ENCODE measurements around the gene SGSH.

The SGSH gene

DNA sequence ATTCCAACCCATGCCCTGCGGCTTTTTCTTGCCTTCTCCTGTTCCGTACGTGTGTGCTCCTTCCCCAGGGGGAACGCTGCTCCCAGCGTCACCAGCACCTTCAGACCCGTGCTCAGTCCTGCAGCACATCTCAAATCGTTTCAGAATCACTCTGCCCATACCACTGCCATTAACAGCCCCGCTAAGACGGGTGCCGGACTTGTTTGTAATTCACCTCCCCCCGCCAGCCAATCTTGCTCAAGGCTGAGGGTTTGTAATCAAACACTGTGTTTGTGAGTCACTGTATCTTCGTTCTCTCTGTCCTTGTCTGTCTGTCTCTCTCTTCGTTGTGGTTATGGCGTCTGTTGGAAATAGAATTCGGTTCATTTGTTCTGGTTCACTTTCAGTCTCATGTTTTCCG lies 33.0 kb downstream of the SGSH start:
- no peak overlapping the region for H3K4me2 ChIP-seq (ENCODE audit: low read length)
- H2AFZ ChIP-seq (ENCODE audit: low read length), result no peak overlapping the region
- no peak overlapping the region for H3K27ac ChIP-seq (ENCODE audit: low read depth, low read length, poor library complexity, severe bottlenecking)

GRCh38 chr17:80185968-80186367 lies 34.2 kb downstream of the SGSH start:
- Histone ChIP-seq H3K4me1 (ENCODE audit: insufficient read depth, low read length, severe bottlenecking) (no peaks in the 10 kb centered on the region), H3K4me2 (ENCODE audit: low read length) (no peak overlapping the region), H3K9me2 (ENCODE audit: low read depth, low read length) (no peaks in the 10 kb centered on the region), H3K36me3 (ENCODE audit: insufficient read depth, low read length) (no peaks in the 10 kb centered on the region), H3K27ac (ENCODE audit: low read depth, low read length, poor library complexity, severe bottlenecking) (no peak overlapping the region), H3K27me3 (ENCODE audit: insufficient read depth, low read length) (peaks cover 10% of the 10 kb centered on the region), H2AFZ (ENCODE audit: low read length) (no peak overlapping the region), H3K9ac (ENCODE audit: low read length) (no peak overlapping the region), H3K79me2 (ENCODE audit: insufficient read depth, low read length) (no peaks in the 10 kb centered on the region), H3K9me3 (ENCODE audit: low read length) (no peaks in the 10 kb centered on the region), H3F3A (ENCODE audit: insufficient read depth, low read length) (no peaks in the 10 kb centered on the region), H3K4me3 (ENCODE audit: low read depth, low read length, poor library complexity, severe bottlenecking) (no peak overlapping the region), H4K20me1 (ENCODE audit: insufficient read depth, low read length) (no peaks in the 10 kb centered on the region)
- no peak for TF ChIP-seq CTCF (IDR thresholded peaks at IDR 0.05; ENCODE audit: low read length)
- TF ChIP-seq EZH2 (IDR thresholded peaks at IDR 0.05; ENCODE audit: borderline replicate concordance, low read length), result no peak

More for the DNA sequence above, 33.0 kb downstream of the SGSH start:
- Histone ChIP-seq H3K79me2 (ENCODE audit: insufficient read depth, low read length) (no peaks in the 10 kb centered on the region), H3K4me3 (ENCODE audit: low read depth, low read length, poor library complexity, severe bottlenecking) (no peak overlapping the region), H4K20me1 (ENCODE audit: insufficient read depth, low read length) (no peaks in the 10 kb centered on the region), H3K9me2 (ENCODE audit: low read depth, low read length) (no peaks in the 10 kb centered on the region), H3K9me3 (ENCODE audit: low read length) (no peaks in the 10 kb centered on the region), H3K27me3 (ENCODE audit: insufficient read depth, low read length) (peaks cover 10% of the 10 kb centered on the region), H3F3A (ENCODE audit: insufficient read depth, low read length) (no peaks in the 10 kb centered on the region), H3K4me1 (ENCODE audit: insufficient read depth, low read length, severe bottlenecking) (no peaks in the 10 kb centered on the region), H3K36me3 (ENCODE audit: insufficient read depth, low read length) (no peaks in the 10 kb centered on the region), H3K9ac (ENCODE audit: low read length) (no peak overlapping the region)
- TF ChIP-seq EZH2 (IDR thresholded peaks at IDR 0.05; ENCODE audit: borderline replicate concordance, low read length) (no peak), CTCF (IDR thresholded peaks at IDR 0.05; ENCODE audit: low read length) (no peak)

DNA sequence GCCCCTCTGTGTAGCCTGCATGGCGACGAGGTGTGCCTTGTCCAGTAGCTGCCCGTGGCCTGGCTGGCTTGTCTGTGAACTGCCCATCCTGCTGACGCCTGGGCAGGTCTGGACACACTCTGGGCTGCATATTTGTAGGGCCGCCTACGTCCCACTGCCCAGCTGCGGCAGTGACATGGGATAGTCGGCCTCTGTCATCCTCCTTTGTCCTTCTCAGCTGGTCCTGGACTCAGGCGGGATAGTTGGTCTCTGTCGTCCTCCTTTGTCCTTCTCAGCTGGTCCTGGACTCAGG lies 35.8 kb downstream of the SGSH start:
- Histone ChIP-seq H3F3A (ENCODE audit: insufficient read depth, low read length) (no peaks in the 10 kb centered on the region), H3K36me3 (ENCODE audit: insufficient read depth, low read length) (no peaks in the 10 kb centered on the region), H4K20me1 (ENCODE audit: insufficient read depth, low read length) (no peaks in the 10 kb centered on the region), H3K4me3 (ENCODE audit: low read depth, low read length, poor library complexity, severe bottlenecking) (no peak overlapping the region), H2AFZ (ENCODE audit: low read length) (no peak overlapping the region), H3K27me3 (ENCODE audit: insufficient read depth, low read length) (peaks cover 13% of the 10 kb centered on the region), H3K79me2 (ENCODE audit: insufficient read depth, low read length) (no peaks in the 10 kb centered on the region), H3K9me2 (ENCODE audit: low read depth, low read length) (no peaks in the 10 kb centered on the region), H3K4me2 (ENCODE audit: low read length) (no peak overlapping the region), H3K9ac (ENCODE audit: low read length) (no peak overlapping the region), H3K9me3 (ENCODE audit: low read length) (no peaks in the 10 kb centered on the region), H3K27ac (ENCODE audit: low read depth, low read length, poor library complexity, severe bottlenecking) (no peak overlapping the region), H3K4me1 (ENCODE audit: insufficient read depth, low read length, severe bottlenecking) (no peaks in the 10 kb centered on the region)
- TF ChIP-seq EZH2 (IDR thresholded peaks at IDR 0.05; ENCODE audit: borderline replicate concordance, low read length) (no peak), CTCF (IDR thresholded peaks at IDR 0.05; ENCODE audit: low read length) (no peak)
